ENCODE measurements around the gene TTC22.

The TTC22 gene

GRCh38 chr1:54823670-54824069 lies 22.5 kb upstream of the TTC22 start:
- Histone ChIP-seq H3K27me3 (no peaks in the 10 kb centered on the region), H3K4me3 (ENCODE audit: low read depth, low read length) (no peak overlapping the region), H3K4me1 (no peaks in the 10 kb centered on the region), H3K36me3 (no peaks in the 10 kb centered on the region), H3K9me3 (no peaks in the 10 kb centered on the region)
- TF ChIP-seq, protein P1, sequence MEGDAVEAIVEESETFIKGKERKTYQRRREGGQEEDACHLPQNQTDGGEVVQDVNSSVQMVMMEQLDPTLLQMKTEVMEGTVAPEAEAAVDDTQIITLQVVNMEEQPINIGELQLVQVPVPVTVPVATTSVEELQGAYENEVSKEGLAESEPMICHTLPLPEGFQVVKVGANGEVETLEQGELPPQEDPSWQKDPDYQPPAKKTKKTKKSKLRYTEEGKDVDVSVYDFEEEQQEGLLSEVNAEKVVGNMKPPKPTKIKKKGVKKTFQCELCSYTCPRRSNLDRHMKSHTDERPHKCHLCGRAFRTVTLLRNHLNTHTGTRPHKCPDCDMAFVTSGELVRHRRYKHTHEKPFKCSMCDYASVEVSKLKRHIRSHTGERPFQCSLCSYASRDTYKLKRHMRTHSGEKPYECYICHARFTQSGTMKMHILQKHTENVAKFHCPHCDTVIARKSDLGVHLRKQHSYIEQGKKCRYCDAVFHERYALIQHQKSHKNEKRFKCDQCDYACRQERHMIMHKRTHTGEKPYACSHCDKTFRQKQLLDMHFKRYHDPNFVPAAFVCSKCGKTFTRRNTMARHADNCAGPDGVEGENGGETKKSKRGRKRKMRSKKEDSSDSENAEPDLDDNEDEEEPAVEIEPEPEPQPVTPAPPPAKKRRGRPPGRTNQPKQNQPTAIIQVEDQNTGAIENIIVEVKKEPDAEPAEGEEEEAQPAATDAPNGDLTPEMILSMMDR (IDR thresholded peaks at IDR 0.05; ENCODE audit: low read depth, low read length), result no peak
- no peak for DNase-seq

GRCh38 chr1:54819733-54820132 lies 18.6 kb upstream of the TTC22 start:
- no peak for DNase-seq
- TF ChIP-seq, protein P1 (IDR thresholded peaks at IDR 0.05; ENCODE audit: low read depth, low read length), result no peak
- no peaks in the 10 kb centered on the region for H3K9me3 ChIP-seq
- no peak overlapping the region for H3K4me3 ChIP-seq (ENCODE audit: low read depth, low read length)
- H3K4me1 ChIP-seq, result no peaks in the 10 kb centered on the region
- no peaks in the 10 kb centered on the region for H3K27me3 ChIP-seq
- no peaks in the 10 kb centered on the region for H3K36me3 ChIP-seq

- Histone ChIP-seq H3K36me3 (no peaks in the 10 kb centered on the region), H3K9me3 (no peaks in the 10 kb centered on the region), H3K4me3 (ENCODE audit: low read depth, low read length) (no peak overlapping the region), H3K4me1 (no peaks in the 10 kb centered on the region), H3K27me3 (no peaks in the 10 kb centered on the region)
- TF ChIP-seq, protein P1 (IDR thresholded peaks at IDR 0.05; ENCODE audit: low read depth, low read length), result no peak
- no peak for DNase-seq
These were observed 18.0 kb upstream of the TTC22 start for GRCh38 chr1:54819195-54819536.

- Histone ChIP-seq H3K27me3 (no peaks in the 10 kb centered on the region), H3K4me3 (ENCODE audit: low read depth, low read length) (no peak overlapping the region), H3K9me3 (no peaks in the 10 kb centered on the region), H3K36me3 (no peaks in the 10 kb centered on the region), H3K4me1 (no peaks in the 10 kb centered on the region)
- TF ChIP-seq, protein P1 (IDR thresholded peaks at IDR 0.05; ENCODE audit: low read depth, low read length), result no peak
- DNase-seq, result no peak
These were observed 17.5 kb upstream of the TTC22 start for GRCh38 chr1:54818461-54819194.

GRCh38 chr1:54816951-54817350 lies 15.8 kb upstream of the TTC22 start:
- TF ChIP-seq, protein P1 (IDR thresholded peaks at IDR 0.05; ENCODE audit: low read depth, low read length), result no peak
- no peaks in the 10 kb centered on the region for H3K27me3 ChIP-seq
- H3K4me1 ChIP-seq, result no peaks in the 10 kb centered on the region
- no peaks in the 10 kb centered on the region for H3K9me3 ChIP-seq
- no peaks in the 10 kb centered on the region for H3K36me3 ChIP-seq
- DNase-seq, result no peak
- no peak overlapping the region for H3K4me3 ChIP-seq (ENCODE audit: low read depth, low read length)

- no peaks in the 10 kb centered on the region for H3K9me3 ChIP-seq
- no peaks in the 10 kb centered on the region for H3K4me1 ChIP-seq
- H3K36me3 ChIP-seq, result no peaks in the 10 kb centered on the region
- H3K27me3 ChIP-seq, result no peaks in the 10 kb centered on the region
- no peak for DNase-seq
- TF ChIP-seq, protein P1 (IDR thresholded peaks at IDR 0.05; ENCODE audit: low read depth, low read length), result no peak
- H3K4me3 ChIP-seq (ENCODE audit: low read depth, low read length), result no peak overlapping the region
These were observed 15.0 kb upstream of the TTC22 start for GRCh38 chr1:54816130-54816529.
